H1 (cell line): Measurements from ENCODE around the gene CPXM2. TPM values are rescaled to one million over a fixed set of nuclear protein-coding genes. Genes with fewer than 3 reads are reported as not detected.

Experiments used
- ASH2L ChIP-seq: fragments of 200-600, 300-600 bp; sonication (generic); IDR thresholded peaks from one replicate; pipeline ENCODE4 v1.7.1; 2017; ENCODE audit warnings: low read length
- BCL11A ChIP-seq, 2 experiments: IDR thresholded peaks; one replicate each; pipeline ENCODE4 v1.6.1; 2011; ENCODE audit warnings: low read depth in 2 of 2, low read length in 2 of 2, mild to moderate bottlenecking in 2 of 2
- FOSL1 ChIP-seq: IDR thresholded peaks from 2 replicates; pipeline ENCODE4 v1.6.1; 2011; ENCODE audit warnings: mild to moderate bottlenecking, low read depth, low read length, moderate library complexity; ENCODE audit not compliant: insufficient read depth
- HDAC2 ChIP-seq, 2 experiments: fragments of 300-600 bp in 1 of 2; sonication (generic) in 1 of 2; IDR thresholded peaks; 2 replicates each; pipeline ENCODE4 v1.6.1; 2011 to 2012; ENCODE audit warnings: low read depth in 2 of 2, low read length in 2 of 2, mild to moderate bottlenecking in 2 of 2, moderate library complexity in 2 of 2, borderline replicate concordance in 1 of 2, inconsistent platforms in 1 of 2
- SAP30 ChIP-seq: fragments of 300-600 bp; sonication (generic); IDR thresholded peaks from 2 replicates; pipeline ENCODE4 v1.7.1; 2012; ENCODE audit warnings: low read length, moderate library complexity, mild to moderate bottlenecking, inconsistent platforms; ENCODE audit not compliant: insufficient read depth, insufficient replicate concordance
- SIN3A ChIP-seq, 2 experiments: IDR thresholded peaks in 1 of 2; conservative IDR thresholded peaks in 1 of 2; 2 replicates each; pipeline ENCODE4 v1.6.1; 2011 to 2012; ENCODE audit warnings: low read length in 2 of 2, improper control_type of control experiment in 1 of 2, low read depth in 1 of 2, mild to moderate bottlenecking in 1 of 2
- TBP ChIP-seq: IDR thresholded peaks from 2 replicates; pipeline ENCODE4 v1.6.1; 2011; ENCODE audit warnings: low read depth, low read length, improper control_type of control experiment
- polyA plus RNA-seq, 7 experiments: library from polyadenylated mRNA; depleted of rRNA in 3 of 7; stranded (reverse) in 5 of 7; unstranded in 2 of 7; fragments of >200 nt in 5 of 7; fragments of 200-250 nt in 2 of 7; gene quantifications; 1 replicate in 5 of 7; 2 replicates in 1 of 7; 4 replicates in 1 of 7; pipeline versions ENCODE4 v1.2.1 to v1.2.3, GENCODE V29; 2011 to 2013; ENCODE audit warnings: missing spikeins in 2 of 7, mixed read lengths in 2 of 7
- total RNA-seq: library from RNA; stranded (reverse); fragmentation: NEBNext Ultra II Directional; extraction: Animal tissue kit (Norgen Biotek cat#: 25700); gene quantifications from 2 replicates; pipeline ENCODE4 v1.2.1, GENCODE V29; 2021

CPXM2 gene
- total and polyA plus RNA-seq, 2 of the 8 experiments (the other 6 are each of a cell fraction or from before 2014, with no cell fraction given): 2.4 to 2.9 TPM

- no peak for TF ChIP-seq FOSL1
- TF ChIP-seq TBP: no peak
- no peak for TF ChIP-seq ASH2L
- TF ChIP-seq SIN3A (conservative IDR thresholded peaks at IDR 0.05 in 1 of 2, IDR thresholded peaks at IDR 0.05 in 1 of 2; ENCODE audit: low read depth in 1 of 2, low read length in 2 of 2): no peak
- no peak for TF ChIP-seq SAP30
- TF ChIP-seq HDAC2 (IDR thresholded peaks at IDR 0.05; ENCODE audit: borderline replicate concordance in 1 of 2, low read depth in 2 of 2, low read length in 2 of 2): no peak
- no peak for TF ChIP-seq BCL11A (IDR thresholded peaks at IDR 0.05; ENCODE audit: low read depth in 2 of 2, low read length in 2 of 2)
Observed at GRCh38 chr10:123911866-123912265, 20.3 kb upstream of the CPXM2 start (continued).
